ENCODE data around the gene UNKL.

Gene UNKL

GRCh38 chr16:1338855-1339675 lies 75.4 kb downstream of the UNKL start:
- Histone ChIP-seq H3K4me3 (ENCODE audit: low read length) (no peak overlapping the region), H3K9me3 (ENCODE audit: control insufficient read depth, low read length) (no peaks in the 10 kb centered on the region), H3K27me3 (ENCODE audit: control insufficient read depth, insufficient read depth, low read length) (peaks cover 22% of the 10 kb centered on the region), H3K9ac (ENCODE audit: low read length) (no peak overlapping the region), H3K36me3 (ENCODE audit: control insufficient read depth, insufficient read depth, low read length) (no peaks in the 10 kb centered on the region), H3K4me1 (ENCODE audit: control insufficient read depth, insufficient read depth, low read length) (peaks cover 19% of the 10 kb centered on the region)

- Histone ChIP-seq H3K4me1 (ENCODE audit: control insufficient read depth, insufficient read depth, low read length) (peaks cover 14% of the 10 kb centered on the region), H3K36me3 (ENCODE audit: control insufficient read depth, insufficient read depth, low read length) (no peaks in the 10 kb centered on the region), H3K4me3 (ENCODE audit: low read length) (no peak overlapping the region), H3K27me3 (ENCODE audit: control insufficient read depth, insufficient read depth, low read length) (peaks cover 30% of the 10 kb centered on the region), H3K9ac (ENCODE audit: low read length) (no peak overlapping the region), H3K9me3 (ENCODE audit: control insufficient read depth, low read length) (no peaks in the 10 kb centered on the region)
Measured at GRCh38 chr16:1338119-1338730, 76.3 kb downstream of the UNKL start.

GRCh38 chr16:1337486-1337885 lies 77.0 kb downstream of the UNKL start:
- H3K36me3 ChIP-seq (ENCODE audit: control insufficient read depth, insufficient read depth, low read length): no peaks in the 10 kb centered on the region
- no peaks in the 10 kb centered on the region for H3K9me3 ChIP-seq (ENCODE audit: control insufficient read depth, low read length)
- no peak overlapping the region for H3K9ac ChIP-seq (ENCODE audit: low read length)
- peaks cover 17% of the 10 kb centered on the region for H3K4me1 ChIP-seq (ENCODE audit: control insufficient read depth, insufficient read depth, low read length)
- H3K27me3 ChIP-seq (ENCODE audit: control insufficient read depth, insufficient read depth, low read length): peaks cover 37% of the 10 kb centered on the region
- H3K4me3 ChIP-seq (ENCODE audit: low read length): no peak overlapping the region

- Histone ChIP-seq H3K36me3 (ENCODE audit: control insufficient read depth, insufficient read depth, low read length) (no peaks in the 10 kb centered on the region), H3K4me3 (ENCODE audit: low read length) (no peak overlapping the region), H3K9me3 (ENCODE audit: control insufficient read depth, low read length) (no peaks in the 10 kb centered on the region), H3K4me1 (ENCODE audit: control insufficient read depth, insufficient read depth, low read length) (peaks cover 21% of the 10 kb centered on the region), H3K9ac (ENCODE audit: low read length) (no peak overlapping the region), H3K27me3 (ENCODE audit: control insufficient read depth, insufficient read depth, low read length) (peaks cover 46% of the 10 kb centered on the region)
Measured at GRCh38 chr16:1336619-1337018, 77.9 kb downstream of the UNKL start.

- H3K9ac ChIP-seq (ENCODE audit: low read length): no peak overlapping the region
- H3K27me3 ChIP-seq (ENCODE audit: control insufficient read depth, insufficient read depth, low read length): peaks cover 52% of the 10 kb centered on the region
- H3K4me3 ChIP-seq (ENCODE audit: low read length): no peak overlapping the region
- H3K4me1 ChIP-seq (ENCODE audit: control insufficient read depth, insufficient read depth, low read length): peaks cover 27% of the 10 kb centered on the region
- H3K36me3 ChIP-seq (ENCODE audit: control insufficient read depth, insufficient read depth, low read length): no peaks in the 10 kb centered on the region
- no peaks in the 10 kb centered on the region for H3K9me3 ChIP-seq (ENCODE audit: control insufficient read depth, low read length)
Measured at GRCh38 chr16:1335996-1336395, 78.5 kb downstream of the UNKL start.

GRCh38 chr16:1335211-1335971 lies 79.1 kb downstream of the UNKL start:
- no peaks in the 10 kb centered on the region for H3K36me3 ChIP-seq (ENCODE audit: control insufficient read depth, insufficient read depth, low read length)
- H3K9ac ChIP-seq (ENCODE audit: low read length): no peak overlapping the region
- peaks cover 52% of the 10 kb centered on the region for H3K27me3 ChIP-seq (ENCODE audit: control insufficient read depth, insufficient read depth, low read length)
- no peaks in the 10 kb centered on the region for H3K9me3 ChIP-seq (ENCODE audit: control insufficient read depth, low read length)
- peaks cover 28% of the 10 kb centered on the region for H3K4me1 ChIP-seq (ENCODE audit: control insufficient read depth, insufficient read depth, low read length)
- H3K4me3 ChIP-seq (ENCODE audit: low read length): no peak overlapping the region

- Histone ChIP-seq H3K9ac (ENCODE audit: low read length) (no peak overlapping the region), H3K9me3 (ENCODE audit: control insufficient read depth, low read length) (no peaks in the 10 kb centered on the region), H3K27me3 (ENCODE audit: control insufficient read depth, insufficient read depth, low read length) (peaks cover 52% of the 10 kb centered on the region), H3K4me3 (ENCODE audit: low read length) (no peak overlapping the region), H3K4me1 (ENCODE audit: control insufficient read depth, insufficient read depth, low read length) (peaks cover 28% of the 10 kb centered on the region), H3K36me3 (ENCODE audit: control insufficient read depth, insufficient read depth, low read length) (no peaks in the 10 kb centered on the region)
Measured at GRCh38 chr16:1334739-1335138, 79.8 kb downstream of the UNKL start.

- Histone ChIP-seq H3K27me3 (ENCODE audit: control insufficient read depth, insufficient read depth, low read length) (peaks cover 52% of the 10 kb centered on the region), H3K36me3 (ENCODE audit: control insufficient read depth, insufficient read depth, low read length) (no peaks in the 10 kb centered on the region), H3K4me3 (ENCODE audit: low read length) (no peak overlapping the region), H3K9me3 (ENCODE audit: control insufficient read depth, low read length) (no peaks in the 10 kb centered on the region), H3K9ac (ENCODE audit: low read length) (no peak overlapping the region), H3K4me1 (ENCODE audit: control insufficient read depth, insufficient read depth, low read length) (peaks cover 28% of the 10 kb centered on the region)
Measured at GRCh38 chr16:1333854-1334700, 80.4 kb downstream of the UNKL start.

GRCh38 chr16:1333149-1333812 lies 81.2 kb downstream of the UNKL start, which contains the start of gene BAIAP3:
Gene BAIAP3, plus strand, starts transcription at chr16:1333645. Its CDS starts 4,905 bp downstream, at chr16:1338550.
- no peaks in the 10 kb centered on the region for H3K36me3 ChIP-seq (ENCODE audit: control insufficient read depth, insufficient read depth, low read length)
- no peak within 1 kb of the TSS for H3K9ac ChIP-seq (ENCODE audit: low read length)
- H3K9me3 ChIP-seq (ENCODE audit: control insufficient read depth, low read length): no peaks in the 10 kb centered on the region
- peaks cover 28% of the 10 kb centered on the region for H3K4me1 ChIP-seq (ENCODE audit: control insufficient read depth, insufficient read depth, low read length)
- H3K4me3 ChIP-seq (ENCODE audit: low read length): no peak within 1 kb of the TSS
- peaks cover 52% of the 10 kb centered on the region for H3K27me3 ChIP-seq (ENCODE audit: control insufficient read depth, insufficient read depth, low read length)

- Histone ChIP-seq H3K9me3 (ENCODE audit: control insufficient read depth, low read length) (no peaks in the 10 kb centered on the region), H3K4me1 (ENCODE audit: control insufficient read depth, insufficient read depth, low read length) (peaks cover 25% of the 10 kb centered on the region), H3K4me3 (ENCODE audit: low read length) (no peak overlapping the region), H3K27me3 (ENCODE audit: control insufficient read depth, insufficient read depth, low read length) (peaks cover 52% of the 10 kb centered on the region), H3K36me3 (ENCODE audit: control insufficient read depth, insufficient read depth, low read length) (no peaks in the 10 kb centered on the region), H3K9ac (ENCODE audit: low read length) (no peak overlapping the region)
Measured at GRCh38 chr16:1332618-1333148, 81.8 kb downstream of the UNKL start.
